MV-4-11 (cell line): Measurements from ENCODE around the gene PCDHA8.
A peak's percentile ranks its signal among the peaks of the same experiment; 100 is the strongest.
"Not testable (repeated sequence)": the region's sequence is repeated elsewhere in the genome, so short reads cannot be mapped to it uniquely, and the experiment has no call there.

Source experiments
- DNase-seq: peaks from one replicate; lab custom pipeline; 2025; lab: John Stamatoyannopoulos, UW

The PCDHA8 gene, protein sequence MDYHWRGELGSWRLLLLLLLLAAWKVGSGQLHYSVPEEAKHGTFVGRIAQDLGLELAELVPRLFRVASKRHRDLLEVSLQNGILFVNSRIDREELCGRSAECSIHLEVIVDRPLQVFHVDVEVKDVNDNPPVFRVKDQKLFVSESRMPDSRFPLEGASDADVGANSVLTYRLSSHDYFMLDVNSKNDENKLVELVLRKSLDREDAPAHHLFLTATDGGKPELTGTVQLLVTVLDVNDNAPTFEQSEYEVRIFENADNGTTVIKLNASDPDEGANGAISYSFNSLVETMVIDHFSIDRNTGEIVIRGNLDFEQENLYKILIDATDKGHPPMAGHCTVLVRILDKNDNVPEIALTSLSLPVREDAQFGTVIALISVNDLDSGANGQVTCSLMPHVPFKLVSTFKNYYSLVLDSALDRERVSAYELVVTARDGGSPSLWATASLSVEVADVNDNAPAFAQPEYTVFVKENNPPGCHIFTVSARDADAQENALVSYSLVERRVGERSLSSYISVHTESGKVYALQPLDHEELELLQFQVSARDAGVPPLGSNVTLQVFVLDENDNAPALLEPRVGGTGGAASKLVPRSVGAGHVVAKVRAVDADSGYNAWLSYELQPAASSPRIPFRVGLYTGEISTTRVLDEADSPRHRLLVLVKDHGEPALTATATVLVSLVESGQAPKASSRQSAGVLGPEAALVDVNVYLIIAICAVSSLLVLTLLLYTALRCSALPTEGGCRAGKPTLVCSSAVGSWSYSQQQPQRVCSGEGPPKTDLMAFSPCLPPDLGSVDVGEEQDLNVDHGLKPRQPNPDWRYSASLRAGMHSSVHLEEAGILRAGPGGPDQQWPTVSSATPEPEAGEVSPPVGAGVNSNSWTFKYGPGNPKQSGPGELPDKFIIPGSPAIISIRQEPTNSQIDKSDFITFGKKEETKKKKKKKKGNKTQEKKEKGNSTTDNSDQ

DNA sequence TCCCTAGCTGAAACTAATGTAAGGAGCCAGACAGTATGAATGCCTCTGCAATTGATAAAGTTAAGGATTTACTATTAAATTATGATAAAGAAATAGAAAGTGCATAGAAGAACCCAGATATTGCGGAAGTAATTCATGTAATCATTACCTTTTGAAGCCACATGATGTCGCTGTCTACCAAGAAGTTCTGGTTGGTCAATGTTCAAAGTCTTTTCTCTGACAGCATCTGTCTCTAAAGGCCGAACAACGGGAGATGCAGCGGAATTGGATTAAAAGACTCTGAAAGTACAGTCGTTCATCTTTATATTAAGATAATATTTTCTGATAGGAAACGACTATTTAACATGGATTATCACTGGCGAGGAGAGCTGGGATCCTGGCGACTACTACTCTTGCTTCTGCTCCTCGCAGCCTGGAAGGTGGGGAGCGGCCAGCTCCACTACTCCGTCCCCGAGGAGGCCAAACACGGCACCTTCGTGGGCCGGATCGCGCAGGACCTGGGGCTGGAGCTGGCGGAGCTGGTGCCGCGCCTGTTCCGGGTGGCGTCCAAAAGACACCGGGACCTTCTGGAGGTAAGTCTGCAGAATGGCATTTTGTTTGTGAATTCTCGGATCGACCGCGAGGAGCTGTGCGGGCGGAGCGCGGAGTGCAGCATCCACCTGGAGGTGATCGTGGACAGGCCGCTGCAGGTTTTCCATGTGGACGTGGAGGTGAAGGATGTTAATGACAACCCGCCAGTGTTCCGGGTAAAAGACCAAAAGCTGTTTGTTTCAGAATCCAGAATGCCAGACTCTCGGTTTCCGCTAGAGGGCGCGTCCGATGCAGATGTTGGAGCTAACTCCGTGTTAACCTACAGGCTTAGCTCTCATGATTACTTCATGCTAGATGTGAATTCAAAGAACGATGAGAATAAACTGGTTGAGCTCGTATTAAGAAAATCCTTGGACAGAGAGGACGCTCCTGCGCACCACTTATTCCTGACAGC lies at the start of gene PCDHA8:
PCDHA8 (plus strand) TSS at position 210 of the 985 bp plus-strand sequence; CDS start at position 345, 135 bp downstream.
- peak; percentile 34 for DNase-seq

DNA sequence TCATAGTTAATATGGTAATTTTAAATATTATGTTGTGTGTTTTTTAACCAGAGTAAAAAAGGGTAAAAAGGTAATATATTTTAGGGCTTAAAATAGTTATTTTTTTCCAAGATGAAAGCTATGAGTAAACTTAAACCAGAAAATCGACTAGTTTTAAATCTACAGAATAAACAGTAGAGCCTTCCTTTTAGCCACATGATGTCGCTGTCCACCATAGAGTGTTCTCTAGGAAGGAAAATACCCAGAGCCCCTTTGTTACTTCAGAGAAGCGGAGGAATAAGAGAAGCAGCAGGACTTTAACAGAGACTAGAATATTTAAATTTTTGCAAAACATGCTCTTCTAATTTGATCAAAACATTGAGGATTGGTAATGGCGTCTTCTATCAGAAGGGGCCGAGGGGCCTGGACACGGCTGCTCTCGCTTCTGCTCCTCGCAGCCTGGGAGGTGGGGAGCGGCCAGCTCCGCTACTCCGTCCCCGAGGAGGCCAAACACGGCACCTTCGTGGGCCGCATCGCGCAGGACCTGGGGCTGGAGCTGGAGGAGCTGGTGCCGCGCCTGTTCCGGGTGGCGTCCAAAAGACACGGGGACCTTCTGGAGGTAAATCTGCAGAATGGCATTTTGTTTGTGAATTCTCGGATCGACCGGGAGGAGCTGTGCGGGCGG lies 46.3 kb upstream of the PCDHA8 start, which contains the start of gene PCDHA2:
PCDHA2 (plus strand) TSS at position 258 of the 664 bp plus-strand sequence.
- DNase-seq: no peak

DNA sequence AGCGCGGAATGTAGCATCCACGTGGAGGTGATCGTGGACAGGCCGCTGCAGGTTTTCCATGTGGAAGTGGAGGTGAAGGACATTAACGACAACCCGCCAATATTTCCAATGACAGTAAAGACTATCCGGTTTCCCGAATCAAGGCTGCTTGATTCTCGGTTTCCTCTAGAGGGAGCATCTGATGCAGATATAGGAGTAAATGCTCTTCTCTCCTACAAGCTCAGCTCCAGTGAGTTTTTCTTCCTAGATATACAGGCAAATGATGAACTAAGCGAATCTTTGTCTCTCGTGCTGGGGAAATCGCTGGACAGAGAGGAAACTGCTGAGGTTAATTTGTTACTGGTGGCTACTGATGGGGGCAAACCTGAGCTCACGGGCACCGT lies 45.7 kb upstream of the PCDHA8 start:
- no peak for DNase-seq

DNA sequence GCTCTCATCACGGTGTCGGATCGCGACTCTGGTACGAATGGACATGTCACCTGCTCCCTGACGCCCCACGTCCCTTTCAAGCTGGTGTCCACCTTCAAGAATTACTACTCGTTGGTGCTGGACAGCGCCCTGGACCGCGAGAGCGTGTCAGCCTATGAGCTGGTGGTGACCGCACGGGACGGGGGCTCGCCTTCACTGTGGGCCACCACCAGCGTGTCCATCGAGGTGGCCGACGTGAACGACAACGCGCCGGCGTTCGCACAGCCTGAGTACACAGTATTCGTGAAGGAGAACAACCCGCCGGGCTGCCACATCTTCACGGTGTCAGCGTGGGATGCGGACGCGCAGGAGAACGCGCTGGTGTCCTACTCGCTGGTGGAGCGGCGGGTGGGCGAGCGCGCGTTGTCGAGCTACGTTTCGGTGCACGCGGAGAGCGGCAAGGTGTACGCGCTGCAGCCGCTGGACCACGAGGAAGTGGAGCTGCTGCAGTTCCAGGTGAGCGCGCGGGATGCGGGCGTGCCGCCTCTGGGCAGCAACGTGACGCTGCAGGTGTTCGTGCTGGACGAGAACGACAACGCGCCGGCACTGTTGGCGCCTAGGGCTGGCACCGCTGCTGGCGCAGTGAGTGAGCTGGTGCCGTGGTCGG lies 44.8 kb upstream of the PCDHA8 start:
- not testable (repeated sequence) for DNase-seq

DNA sequence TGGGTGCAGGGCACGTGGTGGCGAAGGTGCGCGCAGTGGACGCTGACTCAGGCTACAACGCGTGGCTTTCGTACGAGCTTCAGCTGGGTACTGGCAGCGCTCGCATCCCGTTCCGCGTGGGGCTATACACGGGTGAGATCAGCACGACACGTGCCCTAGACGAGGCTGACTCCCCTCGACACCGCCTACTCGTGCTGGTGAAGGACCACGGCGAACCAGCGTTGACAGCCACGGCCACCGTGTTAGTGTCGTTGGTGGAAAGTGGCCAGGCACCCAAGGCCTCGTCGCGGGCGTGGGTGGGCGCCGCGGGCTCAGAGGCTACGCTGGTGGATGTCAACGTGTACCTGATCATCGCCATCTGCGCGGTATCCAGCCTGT lies 44.3 kb upstream of the PCDHA8 start:
- no peak for DNase-seq

DNA sequence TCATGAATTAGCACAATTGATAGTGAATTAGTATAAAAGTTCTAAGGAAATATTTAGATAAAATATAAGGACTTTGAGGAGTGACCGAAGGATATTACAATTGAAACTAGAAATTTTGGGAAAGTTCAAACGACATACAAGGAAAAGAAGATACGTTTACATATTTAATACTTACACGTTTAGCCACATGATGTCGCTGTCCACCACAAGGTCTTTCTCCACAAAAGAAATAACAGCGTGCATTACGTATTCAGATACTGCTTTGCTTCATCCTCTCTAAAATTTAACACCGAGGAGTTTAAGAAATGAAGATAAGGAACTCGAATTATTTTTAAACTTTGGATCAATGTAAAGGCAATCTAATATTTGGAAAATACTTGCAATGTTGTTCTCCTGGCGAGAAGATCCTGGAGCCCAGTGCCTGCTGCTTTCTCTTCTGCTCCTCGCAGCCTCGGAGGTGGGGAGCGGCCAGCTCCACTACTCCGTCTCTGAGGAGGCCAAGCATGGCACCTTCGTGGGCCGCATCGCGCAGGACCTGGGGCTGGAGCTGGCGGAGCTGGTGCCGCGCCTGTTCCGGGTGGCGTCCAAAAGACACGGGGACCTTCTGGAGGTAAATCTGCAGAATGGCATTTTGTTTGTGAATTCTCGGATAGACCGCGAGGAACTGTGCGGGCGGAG lies 40.0 kb upstream of the PCDHA8 start, which contains the start of gene PCDHA3:
PCDHA3 (plus strand) TSS at position 242 of the 678 bp plus-strand sequence.
- DNase-seq: no peak

DNA sequence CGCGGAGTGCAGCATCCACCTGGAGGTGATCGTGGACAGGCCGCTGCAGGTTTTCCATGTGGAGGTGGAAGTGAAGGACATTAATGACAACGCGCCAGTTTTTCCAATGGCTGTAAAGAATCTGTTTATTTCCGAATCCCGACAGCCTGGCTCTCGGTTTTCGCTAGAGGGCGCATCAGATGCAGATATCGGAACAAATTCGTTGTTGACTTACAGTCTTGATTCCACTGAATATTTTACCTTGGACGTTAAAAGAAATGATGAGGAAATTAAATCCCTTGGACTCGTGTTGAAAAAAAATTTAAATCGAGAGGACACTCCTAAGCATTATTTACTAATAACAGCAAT lies 39.5 kb upstream of the PCDHA8 start:
- DNase-seq: no peak

DNA sequence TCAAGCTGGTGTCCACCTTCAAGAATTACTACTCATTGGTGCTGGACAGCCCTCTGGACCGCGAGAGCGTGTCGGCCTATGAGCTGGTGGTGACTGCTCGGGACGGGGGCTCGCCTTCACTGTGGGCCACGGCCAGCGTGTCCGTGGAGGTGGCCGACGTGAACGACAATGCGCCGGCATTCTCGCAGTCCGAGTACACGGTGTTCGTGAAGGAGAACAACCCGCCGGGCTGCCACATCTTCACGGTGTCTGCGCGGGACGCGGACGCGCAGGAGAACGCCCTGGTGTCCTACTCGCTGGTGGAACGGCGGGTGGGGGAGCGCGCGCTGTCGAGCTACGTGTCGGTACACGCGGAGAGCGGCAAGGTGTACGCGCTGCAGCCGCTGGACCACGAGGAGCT lies 38.6 kb upstream of the PCDHA8 start:
- not testable (repeated sequence) for DNase-seq

DNA sequence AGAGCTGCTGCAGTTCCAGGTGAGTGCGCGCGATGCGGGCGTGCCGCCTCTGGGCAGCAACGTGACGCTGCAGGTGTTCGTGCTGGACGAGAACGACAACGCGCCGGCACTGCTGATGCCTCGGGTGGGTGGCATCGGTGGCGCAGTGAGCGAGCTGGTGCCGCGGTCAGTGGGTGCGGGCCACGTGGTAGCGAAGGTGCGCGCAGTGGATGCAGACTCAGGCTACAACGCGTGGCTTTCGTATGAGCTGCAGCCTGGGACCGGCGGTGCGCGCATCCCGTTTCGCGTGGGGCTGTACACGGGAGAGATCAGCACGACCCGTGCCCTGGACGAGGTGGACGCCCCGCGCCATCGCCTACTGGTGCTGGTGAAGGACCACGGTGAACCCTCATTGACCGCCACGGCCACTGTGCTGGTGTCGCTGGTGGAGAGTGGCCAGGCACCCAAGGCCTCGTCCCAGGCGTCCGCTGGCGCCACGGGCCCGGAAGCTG lies 38.2 kb upstream of the PCDHA8 start:
- DNase-seq: no peak

DNA sequence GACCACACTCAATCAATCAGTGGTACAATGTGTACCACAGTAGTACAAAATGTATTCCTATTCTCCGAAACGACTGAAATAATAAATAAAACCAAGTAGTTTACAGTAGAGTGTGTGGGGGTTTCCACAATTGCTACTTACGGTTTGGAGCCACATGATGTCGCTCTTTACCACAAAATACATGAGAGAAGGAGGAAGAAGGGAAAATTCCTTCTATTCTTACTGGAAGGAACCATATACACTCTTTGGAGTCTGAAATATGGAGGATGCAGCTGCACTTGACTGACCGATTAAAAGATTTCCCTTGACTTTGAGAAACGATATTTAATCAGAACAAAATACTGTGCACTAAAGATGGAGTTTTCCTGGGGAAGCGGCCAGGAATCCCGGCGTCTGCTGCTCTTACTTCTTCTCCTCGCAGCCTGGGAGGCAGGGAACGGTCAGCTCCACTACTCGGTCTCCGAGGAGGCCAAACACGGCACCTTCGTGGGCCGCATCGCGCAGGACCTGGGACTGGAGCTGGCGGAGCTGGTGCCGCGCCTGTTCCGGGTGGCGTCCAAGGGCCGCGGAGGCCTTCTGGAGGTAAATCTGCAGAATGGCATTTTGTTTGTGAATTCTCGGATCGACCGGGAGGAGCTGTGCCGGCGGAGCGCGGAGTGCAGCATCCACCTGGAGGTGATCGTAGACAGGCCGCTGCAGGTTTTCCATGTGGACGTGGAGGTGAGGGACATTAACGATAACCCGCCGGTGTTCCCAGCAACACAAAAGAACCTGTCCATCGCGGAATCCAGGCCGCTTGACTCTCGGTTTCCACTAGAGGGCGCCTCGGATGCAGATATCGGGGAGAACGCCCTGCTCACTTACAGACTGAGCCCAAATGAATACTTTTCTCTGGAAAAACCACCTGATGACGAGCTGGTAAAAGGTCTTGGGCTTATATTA lies 33.9 kb upstream of the PCDHA8 start, which contains the start of gene PCDHA4:
PCDHA4 (plus strand) TSS at position 235 of the 942 bp plus-strand sequence.
- DNase-seq: no peak

DNA sequence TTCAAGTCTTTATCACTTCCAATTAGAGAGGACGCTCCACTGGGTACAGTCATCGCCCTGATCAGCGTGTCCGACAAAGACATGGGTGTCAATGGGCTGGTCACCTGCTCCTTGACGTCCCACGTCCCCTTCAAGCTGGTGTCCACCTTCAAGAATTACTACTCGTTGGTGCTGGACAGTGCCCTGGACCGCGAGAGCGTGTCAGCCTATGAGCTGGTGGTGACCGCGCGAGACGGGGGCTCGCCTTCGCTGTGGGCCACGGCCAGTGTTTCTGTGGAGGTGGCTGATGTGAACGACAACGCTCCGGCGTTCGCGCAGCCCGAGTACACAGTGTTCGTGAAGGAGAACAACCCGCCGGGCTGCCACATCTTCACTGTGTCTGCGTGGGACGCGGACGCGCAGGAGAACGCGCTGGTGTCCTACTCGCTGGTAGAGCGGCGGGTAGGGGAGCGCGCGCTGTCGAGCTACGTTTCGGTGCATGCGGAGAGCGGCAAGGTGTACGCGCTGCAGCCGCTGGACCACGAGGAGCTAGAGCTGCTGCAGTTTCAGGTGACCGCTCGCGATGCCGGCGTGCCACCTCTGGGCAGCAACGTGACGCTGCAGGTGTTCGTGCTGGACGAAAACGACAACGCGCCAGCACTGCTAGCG lies 32.6 kb upstream of the PCDHA8 start:
- DNase-seq: not testable (repeated sequence)

DNA sequence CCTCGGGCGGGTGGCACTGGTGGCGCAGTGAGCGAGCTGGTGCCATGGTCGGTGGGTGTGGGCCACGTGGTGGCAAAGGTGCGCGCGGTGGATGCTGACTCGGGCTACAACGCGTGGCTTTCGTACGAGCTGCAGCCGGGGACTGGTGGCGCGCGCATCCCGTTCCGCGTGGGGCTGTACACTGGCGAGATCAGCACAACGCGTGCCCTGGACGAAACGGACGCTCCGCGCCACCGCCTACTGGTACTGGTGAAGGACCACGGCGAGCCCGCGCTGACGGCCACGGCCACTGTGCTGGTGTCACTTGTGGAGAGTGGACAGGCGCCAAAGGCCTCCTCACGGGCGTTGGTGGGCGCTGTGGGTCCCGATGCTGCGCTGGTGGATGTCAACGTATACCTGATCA lies 32.1 kb upstream of the PCDHA8 start:
- no peak for DNase-seq

DNA sequence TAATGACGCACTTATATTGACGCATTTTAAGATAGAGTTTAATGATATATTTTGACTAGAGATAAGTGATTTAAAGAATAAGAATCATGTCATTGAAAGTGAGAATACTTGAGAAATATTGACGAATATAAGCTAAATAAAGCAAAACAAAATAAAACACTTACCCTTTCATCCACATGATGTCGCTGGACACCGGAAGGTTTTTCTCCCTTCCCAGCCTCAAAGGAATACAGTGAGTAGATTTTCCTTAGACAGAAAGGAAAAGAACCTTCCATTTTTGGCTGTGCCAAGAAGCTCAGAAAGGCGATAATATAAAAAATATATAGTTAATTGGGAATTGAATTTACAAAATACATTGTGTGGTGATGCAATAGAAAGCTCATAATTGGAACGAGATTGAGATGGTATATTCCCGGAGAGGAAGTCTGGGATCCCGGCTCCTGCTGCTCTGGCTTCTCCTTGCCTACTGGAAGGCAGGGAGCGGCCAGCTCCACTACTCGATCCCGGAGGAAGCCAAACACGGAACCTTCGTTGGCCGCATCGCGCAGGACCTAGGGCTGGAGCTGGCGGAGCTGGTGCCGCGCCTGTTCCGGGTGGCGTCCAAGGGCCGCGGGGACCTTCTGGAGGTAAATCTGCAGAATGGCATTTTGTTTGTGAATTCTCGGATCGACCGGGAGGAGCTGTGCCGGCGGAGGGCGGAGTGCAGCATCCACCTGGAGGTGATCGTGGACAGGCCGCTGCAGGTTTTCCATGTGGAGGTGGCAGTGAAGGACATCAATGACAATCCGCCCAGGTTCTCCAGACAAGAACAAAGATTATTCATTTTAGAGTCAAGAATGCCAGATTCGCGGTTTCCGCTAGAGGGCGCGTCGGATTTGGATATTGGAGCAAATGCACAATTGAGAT lies 19.4 kb upstream of the PCDHA8 start, which contains the start of gene PCDHA5:
PCDHA5 (plus strand) TSS at position 239 of the 906 bp plus-strand sequence.
- no peak for DNase-seq

DNA sequence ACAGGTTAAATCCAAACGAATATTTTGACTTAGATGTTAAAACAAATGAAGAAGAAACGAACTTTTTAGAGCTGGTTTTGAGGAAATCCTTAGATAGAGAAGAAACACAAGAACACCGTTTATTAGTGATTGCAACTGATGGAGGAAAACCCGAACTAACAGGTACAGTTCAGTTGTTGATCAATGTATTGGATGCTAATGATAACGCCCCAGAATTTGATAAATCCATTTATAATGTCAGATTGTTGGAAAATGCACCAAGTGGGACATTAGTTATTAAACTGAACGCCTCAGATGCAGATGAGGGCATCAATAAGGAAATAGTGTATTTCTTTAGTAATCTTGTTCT lies 18.7 kb upstream of the PCDHA8 start:
- DNase-seq: no peak

DNA sequence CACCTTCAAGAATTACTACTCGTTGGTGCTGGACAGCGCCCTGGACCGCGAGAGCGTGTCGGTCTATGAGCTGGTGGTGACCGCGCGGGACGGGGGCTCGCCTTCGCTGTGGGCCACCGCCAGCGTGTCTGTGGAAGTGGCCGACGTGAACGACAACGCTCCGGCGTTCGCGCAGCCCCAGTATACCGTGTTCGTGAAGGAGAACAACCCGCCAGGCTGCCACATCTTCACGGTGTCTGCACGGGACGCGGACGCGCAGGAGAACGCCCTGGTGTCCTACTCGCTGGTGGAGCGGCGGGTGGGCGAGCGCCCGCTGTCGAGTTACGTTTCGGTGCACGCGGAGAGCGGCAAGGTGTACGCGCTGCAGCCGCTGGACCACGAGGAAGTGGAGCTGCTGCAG lies 18.0 kb upstream of the PCDHA8 start:
- DNase-seq: not testable (repeated sequence)

DNA sequence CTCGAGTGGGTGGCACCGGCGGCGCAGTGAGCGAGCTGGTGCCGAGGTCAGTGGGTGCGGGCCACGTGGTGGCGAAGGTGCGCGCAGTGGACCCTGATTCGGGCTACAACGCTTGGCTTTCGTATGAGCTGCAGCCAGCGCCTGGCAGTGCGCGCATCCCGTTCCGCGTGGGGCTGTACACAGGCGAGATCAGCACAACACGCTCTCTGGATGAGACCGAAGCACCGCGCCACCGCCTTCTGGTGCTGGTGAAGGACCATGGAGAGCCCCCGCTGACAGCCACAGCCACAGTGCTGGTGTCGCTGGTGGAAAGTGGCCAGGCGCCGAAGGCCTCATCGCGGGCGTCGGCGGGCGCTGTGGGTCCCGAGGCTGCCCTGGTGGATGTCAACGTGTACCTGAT lies 17.5 kb upstream of the PCDHA8 start:
- no peak for DNase-seq
